HCT116 (cell line): ENCODE measurements around the gene TMEM243. TPM values are rescaled to one million over a fixed set of nuclear protein-coding genes. Genes with fewer than 3 reads are reported as not detected.

Source experiments
- ATAC-seq: fragments of 200-7000 bp; cut with Tn5 transposase; 2 replicates; pipeline ENCODE4 v1.9.1; 2020; ENCODE audit warnings: mild to moderate bottlenecking, moderate library complexity
- BruUV-seq: library from RNA; stranded (reverse); fragments of 400-500 nt; replicated peaks from 2 replicates; lab custom pipeline; 2021; lab: Mats Ljungman, UMichigan
- CTCF ChIA-PET: fragments of 300-600 bp; sonication (Branson Sonifier 250); formaldehyde crosslinking; loops from one replicate; lab custom pipeline; 2021; ENCODE audit warnings: antibody characterized with exemption; lab: Charles Lee
- POLR2A ChIA-PET: fragments of 300-600, 350-600 bp; sonication (Branson Sonifier 250); formaldehyde crosslinking; loops from one replicate; lab custom pipeline; 2021; ENCODE audit warnings: antibody characterized with exemption; lab: Charles Lee
- RAD21 ChIA-PET, 2 experiments: fragments of 300-600 bp; sonication (Branson Sonifier 250); formaldehyde crosslinking; loops; one replicate each; lab custom pipeline; 2023; ENCODE audit warnings: low total read pairs in 2 of 2; ENCODE audit not compliant: uncharacterized antibody in 2 of 2, unreplicated experiment in 2 of 2, low non-redundant PET in 1 of 2; lab: Charles Lee
- DNase-seq: peaks from one replicate; pipeline ENCODE4 v3.0.0-alpha.2; 2010; ENCODE audit warnings: low read depth, low spot score
- H2AFZ ChIP-seq: fragments of 200-600 bp; shearing (Covaris generic), sonication (generic); 2 replicates; pipeline ENCODE4 v1.6.1; 2017; ENCODE audit warnings: low read depth, mixed run types, mixed read lengths, antibody characterized with exemption, low read length; ENCODE audit not compliant: poor library complexity, severe bottlenecking
- H3K27ac ChIP-seq: 2 replicates; pipeline ENCODE4 v1.5.1; 2012; ENCODE audit warnings: low read depth, low read length
- H3K27me3 ChIP-seq: fragments of 200-600 bp; sonication (generic); 2 replicates; pipeline ENCODE4 v1.6.1; 2016; ENCODE audit warnings: mixed run types, low read length, mixed read lengths; ENCODE audit not compliant: insufficient read depth
- H3K36me3 ChIP-seq, 2 experiments: fragments of 200-500 bp in 1 of 2; fragments of 200-600 bp in 1 of 2; sonication (Bioruptor generic) in 1 of 2; sonication (generic) in 1 of 2; 2 replicates each; pipeline versions ENCODE4 v1.5.1 to v1.6.1; 2014 to 2016; ENCODE audit warnings: low read length in 2 of 2, inconsistent platforms in 1 of 2, mixed read lengths in 1 of 2, mixed run types in 1 of 2; ENCODE audit not compliant: insufficient read depth in 2 of 2, control insufficient read depth in 1 of 2
- H3K4me1 ChIP-seq, 2 experiments: fragments of 200-600 bp in 1 of 2; sonication (generic) in 1 of 2; 2 replicates each; pipeline versions ENCODE4 v1.5.1 to v1.6.1; 2012 to 2017; ENCODE audit warnings: low read length in 2 of 2, inconsistent platforms in 1 of 2, mild to moderate bottlenecking in 1 of 2, mixed read lengths in 1 of 2, mixed run types in 1 of 2, moderate library complexity in 1 of 2; ENCODE audit not compliant: insufficient read depth in 2 of 2, control insufficient read depth in 1 of 2
- H3K4me2 ChIP-seq: fragments of 200-600 bp; sonication (generic); 2 replicates; pipeline ENCODE4 v1.6.1; 2017; ENCODE audit warnings: mixed run types, low read length, mixed read lengths
- H3K4me3 ChIP-seq, 2 experiments: fragments of 200-600 bp in 1 of 2; sonication (generic) in 1 of 2; replicated peaks in 1 of 2; 2 replicates each; pipeline ENCODE4 v1.5.1; 2011 to 2016; ENCODE audit warnings: low read length in 2 of 2, control low read depth in 1 of 2, low read depth in 1 of 2, mild to moderate bottlenecking in 1 of 2, mixed read lengths in 1 of 2, mixed run types in 1 of 2
- H3K79me2 ChIP-seq: fragments of 200-600 bp; sonication (generic); 2 replicates; pipeline ENCODE4 v1.6.1; 2017; ENCODE audit warnings: mild to moderate bottlenecking, mixed run types, low read length, moderate library complexity, mixed read lengths; ENCODE audit not compliant: insufficient read depth
- H3K9ac ChIP-seq: fragments of 200-600 bp; sonication (generic); 2 replicates; pipeline ENCODE4 v1.6.1; 2016; ENCODE audit warnings: low read length, mixed read lengths
- H3K9me2 ChIP-seq: fragments of 200-600 bp; sonication (generic), shearing (Covaris generic); 2 replicates; pipeline ENCODE4 v1.6.1; 2017; ENCODE audit warnings: mixed run types, mild to moderate bottlenecking, moderate library complexity; ENCODE audit not compliant: insufficient read depth
- H3K9me3 ChIP-seq, 2 experiments: fragments of 200-500 bp in 1 of 2; fragments of 200-600 bp in 1 of 2; sonication (Bioruptor generic) in 1 of 2; sonication (generic) in 1 of 2; 2 replicates each; pipeline ENCODE4 v1.6.1; 2014 to 2017; ENCODE audit warnings: low read length in 2 of 2, mixed read lengths in 2 of 2, inconsistent platforms in 1 of 2, low read depth in 1 of 2, mild to moderate bottlenecking in 1 of 2, mixed run types in 1 of 2, moderate library complexity in 1 of 2; ENCODE audit not compliant: control insufficient read depth in 1 of 2, insufficient read depth in 1 of 2
- H4K20me1 ChIP-seq: fragments of 200-600 bp; sonication (generic), shearing (Covaris generic); 2 replicates; pipeline ENCODE4 v1.6.1; 2017; ENCODE audit warnings: mixed run types, mild to moderate bottlenecking, moderate library complexity; ENCODE audit not compliant: insufficient read depth
- CBX3 ChIP-seq: IDR thresholded peaks from 2 replicates; pipeline ENCODE4 v1.6.1; 2012; ENCODE audit warnings: low read depth
- EZH2phosphoT487 ChIP-seq: fragments of 200-600 bp; IDR thresholded peaks from 2 replicates; pipeline ENCODE4 v1.6.1; 2018; ENCODE audit warnings: antibody characterized with exemption, borderline replicate concordance
- FOSL1 ChIP-seq: IDR thresholded peaks from 2 replicates; pipeline ENCODE4 v1.6.1; 2012; ENCODE audit warnings: low read depth
- JUND ChIP-seq: IDR thresholded peaks from 2 replicates; pipeline ENCODE4 v1.6.1; 2012
- POLR2A ChIP-seq: IDR thresholded peaks from 2 replicates; pipeline ENCODE4 v1.7.0; 2011; ENCODE audit warnings: borderline replicate concordance; ENCODE audit not compliant: insufficient read depth, insufficient read length; ENCODE audit errors: extremely low read depth
- SP1 ChIP-seq: IDR thresholded peaks from 2 replicates; pipeline ENCODE4 v1.6.1; 2012; ENCODE audit warnings: low read depth
- SRF ChIP-seq: IDR thresholded peaks from 2 replicates; pipeline ENCODE4 v1.6.1; 2012; ENCODE audit warnings: low read depth
- TCF7L2 ChIP-seq: IDR thresholded peaks from 2 replicates; pipeline ENCODE4 v1.7.0; 2011; ENCODE audit warnings: borderline replicate concordance, inconsistent platforms; ENCODE audit not compliant: insufficient read depth, insufficient read length; ENCODE audit errors: extremely low read depth
- intact Hi-C: fragments of 100-400 bp; cut with micrococcal nuclease; formaldehyde crosslinking; loops from 2 replicates; pipeline ENCODE4 v1.10.0; 2022
- total RNA-seq: library from RNA; stranded (reverse); gene quantifications from one replicate; pipeline ENCODE4 v1.2.1, GENCODE V29; 2021; ENCODE audit not compliant: unreplicated experiment
- TF ChIP-seq, protein P1 (sequence below), 3 experiments: fragments of 200-600 bp in 1 of 3; sonication (generic) in 1 of 3; IDR thresholded peaks in 2 of 3; conservative IDR thresholded peaks in 1 of 3; 2 replicates each; pipeline ENCODE4 v1.5.1; 2012 to 2017; ENCODE audit warnings: low read depth in 2 of 3, low read length in 2 of 3, antibody characterized with exemption in 1 of 3, borderline replicate concordance in 1 of 3, control low read depth in 1 of 3, mild to moderate bottlenecking in 1 of 3, mixed read lengths in 1 of 3, mixed run types in 1 of 3, moderate library complexity in 1 of 3; ENCODE audit not compliant: insufficient read depth in 1 of 3
- TF ChIP-seq, protein P2 (sequence below): IDR thresholded peaks from 2 replicates; pipeline ENCODE4 v1.6.1; 2012; ENCODE audit warnings: low read depth
- TF ChIP-seq, protein P3 (sequence below): IDR thresholded peaks from 2 replicates; pipeline ENCODE4 v1.6.1; 2012

TMEM243 gene
- total RNA-seq, 1 experiment from 2014 or later: 23.3 TPM

DNA sequence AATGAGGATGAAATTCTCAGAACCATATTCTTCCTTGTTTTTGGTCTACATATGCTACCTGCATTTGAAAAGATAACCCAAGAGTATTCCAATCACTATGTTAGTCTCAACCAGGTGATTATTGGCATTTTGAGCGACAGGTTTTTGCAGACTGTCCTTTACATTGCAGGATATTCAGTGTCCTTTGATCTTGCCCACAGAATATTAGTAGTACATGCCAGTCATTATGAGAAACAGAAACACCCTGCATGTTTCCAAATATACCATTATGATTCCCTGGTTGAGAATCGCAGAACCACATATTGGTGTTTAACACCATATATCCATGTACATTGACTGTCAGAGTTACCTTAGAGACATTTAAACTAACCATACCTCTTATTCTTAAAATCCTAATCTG, 30.6 kb downstream of the TMEM243 start:
- TF ChIP-seq, protein P1, sequence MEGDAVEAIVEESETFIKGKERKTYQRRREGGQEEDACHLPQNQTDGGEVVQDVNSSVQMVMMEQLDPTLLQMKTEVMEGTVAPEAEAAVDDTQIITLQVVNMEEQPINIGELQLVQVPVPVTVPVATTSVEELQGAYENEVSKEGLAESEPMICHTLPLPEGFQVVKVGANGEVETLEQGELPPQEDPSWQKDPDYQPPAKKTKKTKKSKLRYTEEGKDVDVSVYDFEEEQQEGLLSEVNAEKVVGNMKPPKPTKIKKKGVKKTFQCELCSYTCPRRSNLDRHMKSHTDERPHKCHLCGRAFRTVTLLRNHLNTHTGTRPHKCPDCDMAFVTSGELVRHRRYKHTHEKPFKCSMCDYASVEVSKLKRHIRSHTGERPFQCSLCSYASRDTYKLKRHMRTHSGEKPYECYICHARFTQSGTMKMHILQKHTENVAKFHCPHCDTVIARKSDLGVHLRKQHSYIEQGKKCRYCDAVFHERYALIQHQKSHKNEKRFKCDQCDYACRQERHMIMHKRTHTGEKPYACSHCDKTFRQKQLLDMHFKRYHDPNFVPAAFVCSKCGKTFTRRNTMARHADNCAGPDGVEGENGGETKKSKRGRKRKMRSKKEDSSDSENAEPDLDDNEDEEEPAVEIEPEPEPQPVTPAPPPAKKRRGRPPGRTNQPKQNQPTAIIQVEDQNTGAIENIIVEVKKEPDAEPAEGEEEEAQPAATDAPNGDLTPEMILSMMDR (IDR thresholded peaks at IDR 0.05 in 2 of 3, conservative IDR thresholded peaks at IDR 0.05 in 1 of 3; ENCODE audit: borderline replicate concordance in 1 of 3, insufficient read depth in 1 of 3, low read depth in 2 of 3, low read length in 2 of 3): no peak
- no peak for TF ChIP-seq SRF
- TF ChIP-seq TCF7L2: no peak
- TF ChIP-seq FOSL1: no peak
- TF ChIP-seq JUND: no peak
- no peak for TF ChIP-seq POLR2A
- TF ChIP-seq SP1: no peak
- TF ChIP-seq EZH2phosphoT487: no peak
- Histone ChIP-seq H3K4me1 (no peaks in the 10 kb centered on the region), H4K20me1 (no peaks in the 10 kb centered on the region), H3K27ac (no peak overlapping the region), H3K9ac (no peak overlapping the region), H3K4me2 (no peak overlapping the region), H2AFZ (no peak overlapping the region), H3K4me3 (no peak overlapping the region), H3K79me2 (no peaks in the 10 kb centered on the region; the same call in 1 of the 2 replicates), H3K9me3 (no peaks in the 10 kb centered on the region), H3K27me3 (no peaks in the 10 kb centered on the region), H3K36me3 (peaks cover 38 to 69% of the 10 kb centered on the region in 2 experiments), H3K9me2 (no peaks in the 10 kb centered on the region)
- BruUV-seq: no TSS peak
- ChIA-PET POLR2A (no interaction called here), RAD21 (no interaction called here), CTCF (no interaction called here)
- DNase-seq: no peak
- ATAC-seq: no peak
- intact Hi-C loops: no loop called here

DNA sequence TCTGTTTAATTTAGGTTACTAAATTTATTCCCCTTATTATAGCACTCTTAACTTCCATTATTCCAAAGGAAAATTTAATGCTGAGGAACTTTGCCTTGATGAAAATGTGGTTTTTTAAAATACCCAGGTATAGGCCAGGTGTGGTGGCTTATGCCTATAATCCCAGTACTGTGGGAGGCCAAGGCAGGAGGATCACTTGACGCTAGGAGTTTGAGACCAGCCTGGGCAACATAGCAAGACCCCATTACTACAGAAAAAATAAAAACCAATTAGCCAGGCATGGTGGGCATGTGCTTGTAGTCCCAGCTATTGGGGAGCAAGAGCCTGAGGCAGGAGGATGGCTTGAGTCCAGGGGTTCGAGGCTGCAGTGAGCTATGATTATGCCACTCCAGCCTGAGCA, 32.4 kb downstream of the TMEM243 start:
- Histone ChIP-seq H3K4me1 (no peaks in the 10 kb centered on the region), H3K27ac (no peak overlapping the region), H3K27me3 (no peaks in the 10 kb centered on the region), H2AFZ (no peak overlapping the region), H3K79me2 (no peaks in the 10 kb centered on the region; the same call in 1 of the 2 replicates), H3K4me2 (no peak overlapping the region), H3K9me2 (no peaks in the 10 kb centered on the region), H3K9me3 (no peaks in the 10 kb centered on the region), H3K36me3 (peaks cover 40 to 63% of the 10 kb centered on the region in 2 experiments), H3K4me3 (no peak overlapping the region), H4K20me1 (no peaks in the 10 kb centered on the region), H3K9ac (no peak overlapping the region)
- intact Hi-C loops: no loop called here
- RAD21 ChIA-PET: no interaction called here
- BruUV-seq: no TSS peak
- CTCF ChIA-PET: no interaction called here
- no peak for ATAC-seq
- TF ChIP-seq, protein P2, sequence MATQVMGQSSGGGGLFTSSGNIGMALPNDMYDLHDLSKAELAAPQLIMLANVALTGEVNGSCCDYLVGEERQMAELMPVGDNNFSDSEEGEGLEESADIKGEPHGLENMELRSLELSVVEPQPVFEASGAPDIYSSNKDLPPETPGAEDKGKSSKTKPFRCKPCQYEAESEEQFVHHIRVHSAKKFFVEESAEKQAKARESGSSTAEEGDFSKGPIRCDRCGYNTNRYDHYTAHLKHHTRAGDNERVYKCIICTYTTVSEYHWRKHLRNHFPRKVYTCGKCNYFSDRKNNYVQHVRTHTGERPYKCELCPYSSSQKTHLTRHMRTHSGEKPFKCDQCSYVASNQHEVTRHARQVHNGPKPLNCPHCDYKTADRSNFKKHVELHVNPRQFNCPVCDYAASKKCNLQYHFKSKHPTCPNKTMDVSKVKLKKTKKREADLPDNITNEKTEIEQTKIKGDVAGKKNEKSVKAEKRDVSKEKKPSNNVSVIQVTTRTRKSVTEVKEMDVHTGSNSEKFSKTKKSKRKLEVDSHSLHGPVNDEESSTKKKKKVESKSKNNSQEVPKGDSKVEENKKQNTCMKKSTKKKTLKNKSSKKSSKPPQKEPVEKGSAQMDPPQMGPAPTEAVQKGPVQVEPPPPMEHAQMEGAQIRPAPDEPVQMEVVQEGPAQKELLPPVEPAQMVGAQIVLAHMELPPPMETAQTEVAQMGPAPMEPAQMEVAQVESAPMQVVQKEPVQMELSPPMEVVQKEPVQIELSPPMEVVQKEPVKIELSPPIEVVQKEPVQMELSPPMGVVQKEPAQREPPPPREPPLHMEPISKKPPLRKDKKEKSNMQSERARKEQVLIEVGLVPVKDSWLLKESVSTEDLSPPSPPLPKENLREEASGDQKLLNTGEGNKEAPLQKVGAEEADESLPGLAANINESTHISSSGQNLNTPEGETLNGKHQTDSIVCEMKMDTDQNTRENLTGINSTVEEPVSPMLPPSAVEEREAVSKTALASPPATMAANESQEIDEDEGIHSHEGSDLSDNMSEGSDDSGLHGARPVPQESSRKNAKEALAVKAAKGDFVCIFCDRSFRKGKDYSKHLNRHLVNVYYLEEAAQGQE: no peak
- TF ChIP-seq, protein P3, sequence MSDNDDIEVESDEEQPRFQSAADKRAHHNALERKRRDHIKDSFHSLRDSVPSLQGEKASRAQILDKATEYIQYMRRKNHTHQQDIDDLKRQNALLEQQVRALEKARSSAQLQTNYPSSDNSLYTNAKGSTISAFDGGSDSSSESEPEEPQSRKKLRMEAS: no peak
- no peak for TF ChIP-seq CBX3
- POLR2A ChIA-PET: no interaction called here
- DNase-seq: no peak
